OCI-LY1 (cell line): ENCODE results near the gene PEX10.

Experiments
- H2AFZ ChIP-seq: fragments of 200-600 bp; sonication (generic), shearing (Covaris generic); 2 replicates; pipeline ENCODE4 v1.6.0; 2014; ENCODE audit warnings: antibody characterized with exemption, mild to moderate bottlenecking, low read length
- H3F3A ChIP-seq: fragments of 200-600 bp; sonication (generic), shearing (Covaris generic); 2 replicates; pipeline ENCODE4 v1.6.0; 2014; ENCODE audit warnings: mild to moderate bottlenecking, antibody characterized with exemption, low read length, moderate library complexity; ENCODE audit not compliant: insufficient read depth
- H3K27ac ChIP-seq: fragments of 200-600 bp; sonication (generic); 2 replicates; pipeline ENCODE4 v1.5.1; 2014; ENCODE audit warnings: low read length, mixed run types, mild to moderate bottlenecking, low read depth; ENCODE audit not compliant: poor library complexity, severe bottlenecking
- H3K27me3 ChIP-seq: fragments of 200-600 bp; sonication (generic); 2 replicates; pipeline ENCODE4 v1.6.0; 2014; ENCODE audit warnings: antibody characterized with exemption, mild to moderate bottlenecking, low read length, moderate library complexity; ENCODE audit not compliant: insufficient read depth
- H3K36me3 ChIP-seq: fragments of 200-600 bp; sonication (generic); 2 replicates; pipeline ENCODE4 v1.6.1; 2014; ENCODE audit warnings: mild to moderate bottlenecking, antibody characterized with exemption, low read length, moderate library complexity, mixed read lengths; ENCODE audit not compliant: insufficient read depth
- H3K4me1 ChIP-seq: fragments of 200-600 bp; sonication (generic); 2 replicates; pipeline ENCODE4 v1.5.1; 2014; ENCODE audit warnings: mild to moderate bottlenecking, low read length, moderate library complexity; ENCODE audit not compliant: insufficient read depth, severe bottlenecking
- H3K4me2 ChIP-seq: fragments of 200-600 bp; sonication (generic), shearing (Covaris generic); 2 replicates; pipeline ENCODE4 v1.6.1; 2014; ENCODE audit warnings: low read length
- H3K4me3 ChIP-seq: fragments of 200-600 bp; sonication (generic); 2 replicates; pipeline ENCODE4 v1.5.1; 2014; ENCODE audit warnings: low read length, low read depth, mild to moderate bottlenecking, mixed read lengths; ENCODE audit not compliant: poor library complexity, severe bottlenecking
- H3K79me2 ChIP-seq: fragments of 200-600 bp; shearing (Covaris generic); 2 replicates; pipeline ENCODE4 v1.6.1; 2016; ENCODE audit warnings: mixed run types, low read length, mixed read lengths; ENCODE audit not compliant: insufficient read depth
- H3K9ac ChIP-seq: fragments of 200-600 bp; sonication (generic), shearing (Covaris generic); 2 replicates; pipeline ENCODE4 v1.6.1; 2014; ENCODE audit warnings: mild to moderate bottlenecking, low read length, mixed read lengths
- H3K9me2 ChIP-seq: fragments of 200-600 bp; sonication (generic), shearing (Covaris generic); 2 replicates; pipeline ENCODE4 v1.6.1; 2014; ENCODE audit warnings: low read depth, mild to moderate bottlenecking, low read length, mixed read lengths
- H3K9me3 ChIP-seq: fragments of 200-600 bp; shearing (Covaris generic); 2 replicates; pipeline ENCODE4 v1.6.1; 2014; ENCODE audit warnings: low read length, mixed read lengths
- H4K20me1 ChIP-seq: fragments of 200-600 bp; sonication (generic), shearing (Covaris generic); 2 replicates; pipeline ENCODE4 v1.6.0; 2016; ENCODE audit warnings: mild to moderate bottlenecking, low read length; ENCODE audit not compliant: insufficient read depth
- CTCF ChIP-seq: fragments of 200-600 bp; sonication (generic), shearing (Covaris generic); IDR thresholded peaks from 2 replicates; pipeline ENCODE4 v1.5.1; 2017; ENCODE audit warnings: mild to moderate bottlenecking, antibody characterized with exemption, low read length, moderate library complexity, mixed read lengths
- EZH2 ChIP-seq: fragments of 200-600 bp; sonication (generic), shearing (Covaris generic); IDR thresholded peaks from 2 replicates; pipeline ENCODE4 v1.8.0; 2017; ENCODE audit warnings: borderline replicate concordance, mixed run types, mild to moderate bottlenecking, antibody characterized with exemption, low read length, moderate library complexity, mixed read lengths

PEX10 gene

GRCh38 chr1:2433196-2433595 is 20.8 kb upstream of the PEX10 start:
- Histone ChIP-seq H3K9me2 (no peaks in the 10 kb centered on the region), H3K79me2 (no peaks in the 10 kb centered on the region), H4K20me1 (no peaks in the 10 kb centered on the region), H3K4me2 (no peak overlapping the region), H3F3A (no peaks in the 10 kb centered on the region), H3K4me3 (no peak overlapping the region), H3K36me3 (no peaks in the 10 kb centered on the region; the same call in 1 of the 2 replicates), H3K4me1 (no peaks in the 10 kb centered on the region), H3K9me3 (peaks cover 5% of the 10 kb centered on the region; the same call in 1 of the 2 replicates), H2AFZ (no peak overlapping the region), H3K27ac (no peak overlapping the region), H3K9ac (no peak overlapping the region), H3K27me3 (peaks cover 14% of the 10 kb centered on the region; the same call in 1 of the 2 replicates)
- TF ChIP-seq CTCF (no peak), EZH2 (no peak)

GRCh38 chr1:2432441-2432844 is 20.1 kb upstream of the PEX10 start:
- Histone ChIP-seq H3F3A (no peaks in the 10 kb centered on the region), H3K9ac (no peak overlapping the region), H3K9me2 (no peaks in the 10 kb centered on the region), H3K9me3 (peaks cover 5% of the 10 kb centered on the region; the same call in 1 of the 2 replicates), H4K20me1 (no peaks in the 10 kb centered on the region), H3K4me1 (no peaks in the 10 kb centered on the region), H3K4me2 (no peak overlapping the region), H2AFZ (no peak overlapping the region), H3K27ac (no peak overlapping the region), H3K79me2 (no peaks in the 10 kb centered on the region), H3K27me3 (peaks cover 14% of the 10 kb centered on the region; the same call in 1 of the 2 replicates), H3K4me3 (no peak overlapping the region), H3K36me3 (no peaks in the 10 kb centered on the region; the same call in 1 of the 2 replicates)
- TF ChIP-seq CTCF (no peak), EZH2 (no peak)

DNA sequence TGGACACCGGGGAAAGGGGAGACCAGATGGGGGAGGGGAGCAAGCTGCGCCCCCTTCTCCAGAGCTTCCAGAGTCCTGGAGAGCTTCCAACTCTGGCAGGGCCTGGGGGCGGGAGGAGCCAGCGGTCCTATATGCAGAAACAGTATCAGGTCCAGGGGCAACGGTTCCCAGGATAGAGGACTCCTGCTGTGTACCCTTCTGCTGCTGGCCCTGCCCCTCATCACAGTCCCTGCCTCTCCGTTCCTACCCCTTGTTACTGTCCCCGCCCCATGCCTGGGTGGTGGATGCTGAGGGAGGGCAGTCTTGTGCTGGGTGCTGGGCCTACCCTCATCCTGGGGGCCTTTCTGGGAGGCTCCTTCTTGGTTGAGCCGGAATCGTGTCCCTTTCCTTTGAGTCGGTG is 19.2 kb upstream of the PEX10 start:
- Histone ChIP-seq H3K79me2 (no peaks in the 10 kb centered on the region), H3K36me3 (no peaks in the 10 kb centered on the region; the same call in 1 of the 2 replicates), H3F3A (no peaks in the 10 kb centered on the region), H3K27me3 (peaks cover 14% of the 10 kb centered on the region; the same call in 1 of the 2 replicates), H2AFZ (no peak overlapping the region), H3K27ac (no peak overlapping the region), H4K20me1 (no peaks in the 10 kb centered on the region), H3K4me3 (no peak overlapping the region), H3K9ac (no peak overlapping the region), H3K4me2 (no peak overlapping the region), H3K9me3 (peaks cover 5% of the 10 kb centered on the region; the same call in 1 of the 2 replicates), H3K4me1 (no peaks in the 10 kb centered on the region), H3K9me2 (no peaks in the 10 kb centered on the region)
- TF ChIP-seq CTCF: no peak
- TF ChIP-seq EZH2: no peak
